ENCODE data around the gene SASH1.
"Not testable (repeated sequence)": the region's sequence is repeated elsewhere in the genome, so short reads cannot be mapped to it uniquely, and the experiment has no call there.

The SASH1 gene

DNA sequence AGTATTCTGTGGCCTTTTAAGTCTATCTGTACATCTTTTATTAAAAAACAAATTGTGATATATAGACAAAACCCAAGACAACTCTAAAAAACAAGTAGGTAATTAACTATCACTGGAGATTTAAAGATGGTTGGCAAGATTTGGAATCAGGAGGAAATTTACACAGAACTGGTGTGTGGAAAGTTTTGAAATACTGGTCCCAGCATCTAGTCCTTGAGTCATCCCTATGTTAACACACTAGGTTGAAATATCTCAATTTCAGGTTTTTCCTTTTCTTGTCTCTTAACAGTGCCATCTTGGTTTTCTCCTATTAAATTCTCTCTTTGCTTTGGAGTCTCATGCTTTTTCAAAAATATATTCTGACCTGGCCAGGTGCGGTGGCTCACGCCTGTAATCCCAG is 27.5 kb downstream of the SASH1 start:
- no peak for DNase-seq

DNA sequence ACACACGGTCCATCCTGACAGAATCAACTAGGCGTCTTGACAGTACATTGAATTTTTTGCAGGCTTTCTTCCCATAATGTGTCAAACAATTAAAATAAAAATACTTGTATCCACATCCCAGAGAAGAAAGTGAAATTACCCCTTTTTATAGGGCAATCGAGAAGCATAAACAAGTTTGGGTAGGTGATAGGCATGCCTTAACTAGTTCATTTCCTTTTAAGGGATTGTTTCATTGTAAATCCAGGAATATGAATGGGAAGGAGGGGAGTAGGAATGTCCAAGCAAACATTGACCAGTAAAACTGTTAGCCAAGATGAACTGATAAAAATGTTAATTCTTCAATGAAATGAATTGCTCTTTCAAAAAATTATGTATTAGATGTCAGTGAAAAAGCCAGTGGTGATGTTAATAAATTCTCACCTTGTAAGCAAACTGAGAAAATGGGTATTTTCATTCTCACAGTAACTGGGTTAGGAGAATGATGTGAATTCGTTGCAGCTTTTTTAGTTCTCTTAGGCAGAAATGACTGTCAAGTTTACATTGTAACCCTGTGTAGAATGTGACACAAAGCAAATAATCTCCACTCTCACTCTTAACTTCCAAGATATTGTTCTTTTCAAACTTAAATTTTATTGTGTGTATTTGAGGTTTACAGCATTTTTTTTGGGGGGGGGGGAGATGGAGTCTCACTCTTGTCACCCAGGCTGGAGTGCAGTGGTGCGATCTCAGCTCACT is 31.6 kb downstream of the SASH1 start:
- no peak for DNase-seq

DNA sequence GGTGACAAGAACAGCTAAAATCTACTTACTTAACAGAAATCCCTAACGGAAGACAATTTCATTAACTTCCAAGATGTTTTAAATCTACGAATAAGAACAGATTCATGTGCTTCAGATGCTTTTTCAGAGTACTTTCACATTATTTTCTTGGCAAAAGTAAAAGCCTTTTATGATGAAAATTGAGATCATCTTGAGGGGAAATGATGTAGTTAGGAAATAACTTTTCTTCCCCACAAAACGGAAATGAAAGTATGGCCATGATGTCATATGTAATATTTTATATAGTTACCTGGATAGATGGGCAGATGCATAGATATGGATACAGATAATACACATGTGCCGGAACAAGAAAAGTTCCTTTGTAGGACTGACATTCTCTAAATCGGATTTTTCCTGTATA is 32.8 kb downstream of the SASH1 start:
- no peak for DNase-seq

GRCh38 chr6:148379481-148379880 is 36.8 kb downstream of the SASH1 start:
- no peak for DNase-seq

- DNase-seq: no peak
Observed at GRCh38 chr6:148379966-148380713, 37.5 kb downstream of the SASH1 start.

DNA sequence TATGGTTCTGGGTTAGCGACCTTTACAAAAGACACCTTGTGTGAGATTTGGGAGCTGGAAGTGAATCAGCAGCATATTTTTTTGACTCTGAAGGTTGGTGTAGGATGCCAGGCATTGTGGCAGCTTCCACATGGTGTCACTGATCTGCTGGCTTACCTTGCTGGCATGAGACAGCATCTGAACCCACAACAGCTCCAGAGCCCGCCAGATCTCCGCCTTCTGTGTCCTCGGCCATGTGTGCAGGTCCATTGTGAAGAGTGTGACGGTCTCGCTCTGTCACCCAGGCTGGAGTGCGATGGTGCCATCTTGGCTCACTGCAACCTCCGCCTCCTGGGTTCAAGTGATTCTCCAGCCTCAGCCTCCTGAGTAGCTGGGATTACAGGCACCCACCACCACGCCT is 39.4 kb downstream of the SASH1 start:
- not testable (repeated sequence) for DNase-seq

DNA sequence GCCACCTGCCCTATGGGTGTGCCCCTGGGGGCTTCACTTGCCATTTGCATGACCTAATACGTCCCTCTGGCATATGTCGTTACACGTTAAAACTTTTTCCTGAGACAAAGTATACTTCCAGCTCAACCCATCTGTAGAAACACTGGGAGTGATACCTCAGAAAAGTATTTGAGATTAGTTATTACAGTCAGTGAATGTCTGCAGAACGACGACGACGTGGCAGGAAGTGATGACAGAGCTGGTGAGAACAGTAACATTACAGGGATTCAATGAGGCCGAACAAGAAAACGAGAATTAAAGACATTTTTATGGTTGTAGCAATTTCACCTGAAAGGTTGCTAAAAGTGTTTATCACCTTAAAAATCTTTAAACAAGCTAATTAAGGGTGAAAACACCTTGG is 40.2 kb downstream of the SASH1 start:
- no peak for DNase-seq

- no peak for DNase-seq
Observed at GRCh38 chr6:148383658-148384368, 41.2 kb downstream of the SASH1 start.

- DNase-seq: no peak
Observed at GRCh38 chr6:148385379-148385778, 42.7 kb downstream of the SASH1 start.

- DNase-seq: no peak
Observed at GRCh38 chr6:148388521-148388920, 45.9 kb downstream of the SASH1 start.

GRCh38 chr6:148389086-148389485 is 46.4 kb downstream of the SASH1 start:
- DNase-seq: no peak

GRCh38 chr6:148389917-148390316 is 47.3 kb downstream of the SASH1 start:
- DNase-seq: no peak

GRCh38 chr6:148392127-148392526 is 49.5 kb downstream of the SASH1 start:
- not testable (repeated sequence) for DNase-seq

- no peak for DNase-seq
Observed at GRCh38 chr6:148392671-148393070, 50.0 kb downstream of the SASH1 start.

DNA sequence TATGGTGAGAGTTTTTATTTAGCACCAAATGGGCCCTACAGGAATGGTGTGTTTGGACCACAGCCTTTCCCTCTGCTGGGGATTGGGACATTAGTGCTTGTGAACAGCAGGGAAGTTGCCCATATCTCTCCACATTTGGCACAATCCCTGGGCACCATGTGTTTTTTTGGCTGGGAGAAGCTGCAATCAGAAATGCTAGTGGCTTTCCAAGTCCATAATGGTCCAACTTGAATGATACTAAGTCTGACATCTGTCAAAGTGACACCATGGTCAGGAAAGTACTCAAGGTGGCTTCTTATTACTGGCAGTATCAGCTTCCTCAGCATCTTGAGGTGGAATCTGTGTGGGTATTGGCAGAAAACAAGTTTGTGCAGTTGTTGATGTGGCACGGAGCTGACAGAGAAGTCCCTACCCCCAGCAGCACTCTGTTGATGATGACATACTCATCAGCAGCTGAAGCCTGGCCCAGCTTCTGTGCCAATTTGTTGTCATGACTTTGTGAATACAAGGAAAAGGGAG is 53.0 kb downstream of the SASH1 start:
- peak; percentile 25 for DNase-seq

DNA sequence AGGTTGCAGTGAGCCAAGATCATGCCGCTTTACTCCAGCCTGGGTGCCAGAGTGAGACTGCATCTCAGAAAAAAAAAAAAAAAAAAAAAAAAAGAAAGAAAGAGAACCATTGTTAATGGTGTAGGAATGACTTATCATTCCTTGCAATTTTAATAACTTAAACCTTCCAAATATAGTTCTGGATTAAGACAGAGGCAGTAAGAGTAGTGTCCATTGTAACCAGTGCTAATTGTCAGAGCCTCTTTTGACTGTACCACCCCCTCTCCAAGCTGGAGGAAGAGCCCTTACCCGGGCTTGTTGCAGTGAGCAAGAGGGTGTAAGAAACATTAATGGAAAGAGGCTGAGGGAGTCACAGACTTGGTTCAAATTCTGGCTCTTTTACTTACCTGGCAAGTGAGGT is 53.8 kb downstream of the SASH1 start:
- no peak for DNase-seq

GRCh38 chr6:148396926-148397325 is 54.3 kb downstream of the SASH1 start:
- no peak for DNase-seq

GRCh38 chr6:148398244-148398643 is 55.6 kb downstream of the SASH1 start:
- no peak for DNase-seq

GRCh38 chr6:148398678-148399077 is 56.0 kb downstream of the SASH1 start:
- DNase-seq: no peak

DNA sequence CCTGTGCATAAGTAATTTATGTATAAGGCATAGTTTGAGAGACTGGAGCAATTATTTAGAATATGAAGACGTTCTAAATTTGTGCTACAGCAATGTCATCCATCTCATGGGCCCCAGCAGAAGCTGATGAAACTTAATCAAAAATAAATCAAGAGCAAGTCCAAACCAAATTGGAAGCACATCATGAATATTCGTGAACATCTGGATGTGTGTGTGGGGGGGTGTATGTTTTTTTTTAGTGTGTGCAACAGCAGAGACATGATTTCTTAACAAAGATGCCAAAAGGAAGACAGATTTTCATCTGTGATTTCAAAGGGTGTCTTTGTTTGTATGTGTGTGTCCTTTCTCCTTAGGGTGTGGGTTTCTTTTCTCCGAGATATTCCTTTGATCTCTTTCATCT is 58.9 kb downstream of the SASH1 start:
- no peak for DNase-seq

GRCh38 chr6:148404456-148405054 is 61.9 kb downstream of the SASH1 start:
- no peak for DNase-seq

GRCh38 chr6:148405894-148406293 is 63.3 kb downstream of the SASH1 start:
- DNase-seq: no peak

All from NCI-H1694 treated with DMSO at 0.1 percent for 48 hours (cell line).